HS-5 (cell line): ENCODE measurements around the gene PHF21B.
"Not testable (repeated sequence)": the region's sequence is repeated elsewhere in the genome, so short reads cannot be mapped to it uniquely, and the experiment has no call there.

ENCODE experiments used
- DNase-seq: peaks from one replicate; pipeline ENCODE4 v3.0.0-alpha.2; 2012; ENCODE audit warnings: low read depth

Gene PHF21B

DNA sequence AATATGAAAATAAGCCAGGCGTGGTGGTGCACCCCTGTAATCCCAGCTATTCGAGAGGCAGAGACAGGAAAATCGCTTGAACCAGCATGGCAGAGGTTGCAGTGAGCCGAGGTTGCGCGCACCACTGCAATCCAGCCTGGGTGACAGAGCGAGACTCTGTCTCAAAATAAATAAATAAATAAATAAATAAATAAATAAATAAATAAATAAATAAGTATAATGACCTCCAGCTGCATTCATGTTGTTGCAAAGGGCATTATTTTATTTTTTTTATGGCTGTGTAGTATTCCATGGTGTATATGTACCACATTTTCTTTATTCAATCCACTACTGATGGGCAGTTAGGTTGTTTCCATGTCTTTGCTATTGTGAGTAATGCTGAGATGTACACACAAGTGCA, 48.1 kb downstream of the PHF21B start:
- not testable (repeated sequence) for DNase-seq

DNA sequence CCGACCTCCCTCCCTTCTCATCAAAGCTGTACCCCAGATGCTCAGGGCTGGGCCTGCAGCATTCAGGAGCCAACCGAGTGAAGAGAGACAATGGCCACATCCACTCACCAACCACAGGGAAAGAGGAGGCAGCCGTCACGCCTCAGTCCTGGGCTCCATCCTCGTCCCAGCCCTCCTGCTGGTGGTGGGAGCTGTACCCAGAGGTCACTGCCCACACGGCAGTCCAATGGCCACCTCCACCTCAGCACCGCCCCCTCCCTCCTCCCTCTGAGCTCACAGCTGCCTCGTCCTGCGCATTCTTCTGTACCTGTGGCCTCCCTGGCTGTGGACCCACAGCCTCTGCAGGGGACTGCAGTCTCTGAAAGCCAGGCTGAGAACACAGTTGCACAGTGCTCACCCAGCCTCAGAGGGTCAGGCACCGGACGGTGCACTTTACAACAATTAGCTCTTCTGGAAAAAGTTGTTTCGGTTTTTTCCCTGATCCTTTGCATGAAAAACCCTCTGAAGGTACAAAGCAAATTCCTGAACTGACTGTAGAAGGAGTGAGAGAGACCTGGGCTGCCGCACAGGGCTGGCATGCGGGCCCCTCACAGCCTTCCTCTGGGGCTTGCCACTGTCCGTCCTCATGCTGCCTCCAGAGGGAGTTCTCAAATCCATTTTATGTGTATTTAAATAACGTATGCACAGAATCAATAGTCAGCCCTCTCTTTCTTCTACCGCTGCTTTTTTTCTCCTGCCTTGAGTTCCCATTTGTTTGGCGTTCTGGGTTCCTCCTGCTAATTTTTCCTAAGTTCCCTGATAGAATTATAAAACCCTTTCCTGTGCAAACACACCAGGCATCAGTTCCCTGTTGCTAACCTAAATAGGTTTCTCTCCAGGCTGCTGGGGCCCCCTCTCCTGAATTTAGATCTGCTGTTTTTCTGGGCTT, 52.7 kb downstream of the PHF21B start:
- no peak for DNase-seq

DNA sequence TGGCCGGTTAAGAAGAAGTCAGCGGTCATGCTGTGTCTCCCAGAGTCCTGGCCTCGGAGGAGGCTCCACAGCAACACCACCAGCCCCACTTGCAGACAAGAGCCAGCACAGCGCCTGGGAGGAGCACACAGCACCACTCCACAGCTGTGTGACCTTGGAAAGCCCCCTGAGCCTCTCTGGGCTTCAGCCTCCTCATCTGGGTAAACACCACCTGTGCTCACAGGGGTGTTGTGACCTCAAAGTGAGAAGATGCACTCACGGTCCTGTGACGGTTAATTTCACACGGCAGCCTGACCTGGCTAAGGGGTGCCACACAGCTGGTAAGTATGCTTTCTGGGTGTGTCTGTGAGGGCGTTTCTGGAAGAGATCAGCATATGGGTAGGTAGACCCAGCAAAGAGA, 54.7 kb downstream of the PHF21B start:
- DNase-seq, result no peak

DNA sequence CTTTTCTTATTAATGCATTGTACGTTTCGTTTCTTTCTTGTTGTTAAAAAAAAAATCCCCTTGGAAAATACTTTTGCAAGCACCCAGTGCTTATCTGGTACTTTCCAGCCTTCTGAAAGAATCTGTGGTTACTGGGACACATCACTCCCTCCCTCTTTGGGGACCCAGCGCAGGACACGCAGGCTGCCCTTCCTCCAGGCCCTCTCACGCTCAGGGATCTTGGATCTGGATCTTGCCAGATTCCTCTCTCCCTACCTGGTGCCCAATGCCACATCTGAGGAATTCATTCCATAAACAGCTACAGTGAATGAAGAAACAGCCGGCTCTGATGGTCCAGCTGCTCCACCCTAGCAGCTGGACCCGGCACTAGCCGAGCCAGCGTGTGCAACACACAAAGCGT, 55.7 kb downstream of the PHF21B start:
- DNase-seq, result no peak

DNA sequence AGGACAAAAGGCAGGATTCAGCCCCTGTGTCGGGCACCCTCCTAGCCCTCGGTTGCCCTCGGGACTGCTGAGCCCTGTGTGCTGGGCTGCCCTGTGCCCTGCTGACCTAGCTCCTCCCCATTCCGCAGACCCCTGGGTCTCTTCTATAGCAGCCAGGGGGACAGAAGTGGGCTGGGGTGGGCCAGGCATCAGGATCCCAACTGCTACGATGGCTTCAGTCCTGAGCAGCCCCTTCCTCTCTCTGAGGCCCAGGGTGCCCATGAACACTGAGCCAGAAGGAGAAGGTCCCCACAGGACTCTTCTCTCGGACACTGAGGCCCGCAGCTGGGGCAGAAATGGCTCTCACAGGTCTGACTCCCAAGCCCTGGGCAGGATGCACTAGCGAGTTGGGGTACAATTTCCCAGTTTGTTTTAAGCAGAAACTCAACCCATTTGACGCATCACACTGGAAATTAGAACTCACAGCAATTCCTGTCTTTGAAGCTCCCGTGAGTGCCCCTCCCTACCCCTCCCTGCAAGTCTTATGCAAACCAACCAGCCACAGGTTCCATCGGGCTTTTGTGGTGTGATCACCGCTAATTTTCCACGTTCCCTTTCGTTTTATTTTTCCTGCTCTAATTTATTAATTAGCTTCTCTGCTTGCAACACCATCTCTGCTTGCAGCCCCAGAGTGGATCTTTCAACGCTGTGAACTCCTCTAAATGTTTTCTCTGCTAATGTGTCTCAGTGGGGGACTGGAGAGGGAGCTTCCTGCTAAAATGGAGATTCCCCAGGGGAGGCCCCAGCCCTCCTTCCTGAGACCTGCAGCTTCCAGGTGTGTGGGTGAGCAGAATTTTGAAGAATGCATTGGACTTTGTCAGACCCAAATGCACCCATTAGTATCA, 56.7 kb downstream of the PHF21B start:
- no peak for DNase-seq

DNA sequence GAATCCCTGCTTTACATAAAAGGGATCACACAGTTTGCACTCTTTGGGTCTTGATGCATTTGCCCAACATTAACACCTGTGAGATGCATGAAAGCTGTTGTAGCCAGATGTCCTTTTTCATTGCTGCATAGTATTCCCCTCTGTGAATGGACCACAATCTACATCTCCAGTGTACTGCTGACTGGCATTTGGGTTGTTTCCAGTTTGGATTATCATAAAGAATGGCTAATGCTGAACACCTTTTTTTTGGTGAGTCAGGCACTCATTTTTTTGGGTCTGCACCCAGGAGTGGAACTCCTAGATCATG, 58.3 kb downstream of the PHF21B start:
- DNase-seq, result no peak

DNA sequence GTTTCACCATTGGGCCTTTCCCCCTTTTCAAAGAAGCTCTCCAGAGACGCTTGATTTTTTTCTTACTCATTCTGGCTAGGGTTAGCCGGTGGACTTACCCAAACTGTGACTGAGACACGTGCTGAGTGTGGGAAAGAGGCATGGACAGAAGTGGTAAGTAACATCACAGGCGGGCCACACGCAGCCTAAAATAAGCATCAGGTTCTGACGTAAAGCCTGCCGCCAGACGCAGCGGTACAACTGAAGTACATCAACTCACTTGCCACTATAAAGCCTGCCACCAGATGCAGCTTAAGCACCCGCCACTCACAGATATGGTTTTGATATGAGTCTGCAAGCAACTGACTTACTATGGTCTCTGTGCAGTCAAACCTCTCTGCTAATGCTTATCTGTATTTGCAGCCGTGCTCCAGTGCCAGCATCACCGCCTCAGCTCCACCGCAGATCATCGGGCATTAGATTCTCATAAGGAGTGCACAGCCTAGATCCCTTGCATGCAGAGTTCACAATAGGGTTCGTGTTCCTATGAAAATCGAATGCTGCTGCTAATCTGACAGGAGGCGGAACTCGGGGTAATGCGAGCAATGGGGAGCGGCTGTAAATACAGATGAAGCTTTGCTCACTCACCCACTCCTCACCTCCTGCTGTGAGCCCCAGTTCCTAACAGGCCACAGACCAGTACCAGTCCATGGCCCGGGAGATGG, 58.8 kb downstream of the PHF21B start:
- no peak for DNase-seq

DNA sequence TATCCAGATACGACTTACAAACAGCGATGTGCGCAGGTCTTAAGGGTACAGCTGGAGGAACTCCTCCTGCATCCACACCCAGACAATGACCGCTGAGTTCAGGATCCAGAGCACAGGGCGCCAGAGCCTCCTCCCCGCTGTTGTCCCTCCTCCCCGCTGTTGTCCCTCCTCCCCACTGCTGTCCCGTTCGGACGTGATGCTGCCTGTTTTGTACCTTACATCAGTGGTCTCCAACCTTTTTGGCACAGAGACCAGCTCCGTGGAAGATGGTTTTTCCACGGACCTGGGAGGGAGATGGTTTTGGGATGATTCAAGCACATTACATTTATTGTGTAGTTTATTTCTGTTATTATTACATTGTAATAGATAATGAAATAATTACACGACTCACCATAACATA, 62.0 kb downstream of the PHF21B start:
- no peak for DNase-seq

DNA sequence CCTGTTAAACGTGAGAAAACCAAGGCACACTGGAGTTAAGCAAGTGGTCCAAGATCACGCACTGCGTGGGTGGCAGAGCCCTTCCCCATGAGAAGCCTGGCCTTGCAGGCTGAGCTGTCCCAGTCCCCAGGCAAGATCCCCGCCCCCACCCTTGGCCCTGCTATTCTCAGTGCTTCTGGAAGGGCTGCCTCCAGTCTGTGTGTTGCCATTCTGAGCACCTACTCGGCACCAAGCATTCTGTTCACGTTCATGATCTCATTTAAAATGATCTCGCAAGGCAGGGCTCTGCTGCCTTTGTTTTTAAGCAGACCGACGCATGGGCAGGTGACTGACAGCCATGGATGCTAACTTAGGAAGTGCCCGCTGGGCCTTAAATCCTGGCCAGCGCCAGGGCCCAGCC, 62.8 kb downstream of the PHF21B start:
- no peak for DNase-seq

DNA sequence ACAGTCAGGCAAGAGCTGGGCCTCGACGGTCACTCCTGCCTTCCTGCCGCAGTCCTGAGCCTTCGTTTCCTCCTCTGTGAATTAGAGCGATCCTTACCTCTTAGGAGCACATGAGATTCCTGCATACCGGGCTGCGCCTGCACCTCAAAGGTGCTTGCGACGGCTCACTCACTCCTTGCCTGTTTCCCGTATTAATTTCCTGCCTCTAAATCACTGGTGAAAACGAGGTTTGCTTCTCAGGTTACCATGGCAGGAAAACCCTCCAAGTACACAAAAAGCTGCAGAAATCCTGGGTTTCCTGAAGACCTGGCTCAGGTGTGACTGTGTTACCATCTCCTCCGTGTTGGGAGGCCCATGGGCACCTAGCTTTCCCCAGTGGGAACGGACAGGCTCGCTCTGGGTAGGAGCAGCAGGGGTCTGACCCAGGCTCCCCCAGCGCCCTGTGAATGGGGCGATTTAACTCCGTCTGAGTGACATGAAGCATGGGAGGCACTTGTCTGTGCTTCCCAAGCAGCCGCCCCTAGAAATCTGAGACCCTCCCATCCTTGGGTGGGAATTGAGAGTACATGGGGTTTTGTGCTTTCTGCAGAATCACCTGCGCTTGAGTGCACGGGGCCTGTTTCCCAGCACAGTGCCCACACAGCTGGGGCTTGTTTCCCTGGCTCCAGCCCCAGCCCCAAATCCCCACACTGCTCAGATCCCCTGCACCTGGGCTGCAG, 64.8 kb downstream of the PHF21B start:
- no peak for DNase-seq

DNA sequence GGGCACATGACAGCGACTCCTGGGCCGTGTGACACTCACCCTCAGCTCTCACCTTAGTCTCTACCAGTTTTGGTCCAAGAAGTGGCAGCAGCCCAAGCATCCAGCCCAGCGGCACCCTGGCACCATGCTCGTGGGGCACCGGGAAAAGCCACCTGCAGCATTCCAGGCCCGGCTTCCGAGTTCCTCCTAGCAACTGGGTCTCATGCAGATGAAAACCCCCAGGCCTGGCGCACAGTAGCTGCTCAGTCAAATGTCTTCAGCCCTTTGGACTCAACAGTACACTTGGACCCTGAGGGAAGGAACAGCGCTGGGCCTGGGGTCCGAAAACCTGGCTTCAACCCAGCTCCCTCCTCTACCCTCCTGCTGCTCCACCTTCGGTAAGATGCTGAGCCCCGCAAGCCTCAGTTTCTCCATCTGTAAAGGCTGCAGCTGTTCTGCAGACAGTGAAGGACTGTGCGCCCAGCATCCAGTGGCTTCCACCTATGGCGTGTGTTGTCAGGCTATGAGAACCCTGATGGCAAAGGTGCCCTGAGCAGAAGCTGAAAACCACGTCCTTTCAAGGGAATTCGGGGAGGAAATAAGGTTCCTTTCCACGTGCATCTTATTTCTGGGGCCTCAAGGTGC, 66.0 kb downstream of the PHF21B start:
- no peak for DNase-seq

DNA sequence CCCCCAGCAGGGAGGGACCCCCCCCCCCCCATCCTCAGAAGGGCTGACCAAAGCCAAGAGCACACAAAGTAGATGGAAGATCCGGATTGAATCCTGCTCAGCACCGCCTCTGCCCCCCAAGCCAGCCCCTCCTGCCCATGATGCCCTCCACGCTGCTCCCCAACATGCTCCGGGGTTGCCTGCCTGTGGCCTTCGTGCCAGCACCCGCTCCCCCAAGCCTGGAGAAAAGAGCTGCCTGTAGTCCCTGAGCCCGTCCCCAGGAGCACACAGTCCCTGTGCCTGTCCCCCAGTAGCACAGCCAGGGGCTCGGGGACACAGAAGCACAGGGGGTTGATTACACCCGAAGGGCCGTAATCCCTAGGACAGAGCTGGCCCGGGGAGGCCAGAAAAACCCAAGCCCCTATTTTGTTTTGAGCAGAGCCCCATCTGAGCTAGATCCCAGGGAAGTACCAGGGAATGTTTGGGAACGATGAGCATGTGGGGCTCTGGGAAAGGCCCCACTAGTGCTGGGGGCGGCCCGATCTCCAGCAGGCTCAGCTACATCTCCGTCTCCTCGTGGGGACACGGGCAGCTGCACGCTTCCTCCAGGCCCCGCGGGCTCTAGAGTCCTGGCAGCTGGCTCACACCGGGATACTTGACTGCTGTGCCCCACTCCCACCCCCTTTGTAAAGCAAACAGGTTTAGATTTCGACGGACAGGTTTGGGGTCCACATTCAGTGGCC, 66.7 kb downstream of the PHF21B start:
- no peak for DNase-seq

DNA sequence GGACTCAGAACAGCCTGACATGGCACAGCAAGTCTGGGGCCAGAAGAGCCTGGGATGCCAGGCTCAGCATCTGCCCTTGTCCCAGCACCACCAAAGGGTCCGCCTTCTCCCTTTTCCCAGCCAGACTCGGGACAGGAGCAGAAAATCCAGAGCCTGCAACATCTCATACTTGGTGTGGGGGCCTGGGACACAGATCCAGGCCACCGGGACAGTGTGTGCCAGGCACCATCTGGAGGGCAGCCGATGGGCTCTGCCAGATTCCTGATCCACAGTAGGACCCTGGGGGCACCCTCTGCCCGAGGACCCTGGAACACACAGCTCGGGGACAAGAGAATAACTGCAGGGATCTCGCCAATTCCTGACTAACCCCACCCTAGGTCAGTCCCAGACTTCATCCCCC, 67.7 kb downstream of the PHF21B start:
- DNase-seq, result no peak

DNA sequence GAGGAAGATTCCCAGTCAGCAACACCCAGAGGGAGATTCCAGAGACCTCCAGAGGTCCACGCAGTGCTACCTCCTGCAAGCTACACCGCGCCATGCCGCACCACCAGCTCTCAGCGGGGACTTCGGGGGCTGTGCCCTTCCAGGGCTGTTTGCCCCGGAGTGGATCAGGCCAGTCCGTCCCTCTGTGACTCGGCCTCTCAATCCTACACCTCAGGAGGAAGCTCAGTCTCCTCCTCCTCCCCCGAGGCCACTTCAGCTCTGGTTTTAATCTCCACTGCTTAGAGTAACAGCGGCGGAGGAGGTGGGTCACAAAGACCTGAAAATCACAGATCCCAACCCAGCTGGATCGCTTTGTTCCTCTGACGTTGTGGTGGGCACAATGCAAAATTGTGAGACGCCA, 68.6 kb downstream of the PHF21B start:
- no peak for DNase-seq

DNA sequence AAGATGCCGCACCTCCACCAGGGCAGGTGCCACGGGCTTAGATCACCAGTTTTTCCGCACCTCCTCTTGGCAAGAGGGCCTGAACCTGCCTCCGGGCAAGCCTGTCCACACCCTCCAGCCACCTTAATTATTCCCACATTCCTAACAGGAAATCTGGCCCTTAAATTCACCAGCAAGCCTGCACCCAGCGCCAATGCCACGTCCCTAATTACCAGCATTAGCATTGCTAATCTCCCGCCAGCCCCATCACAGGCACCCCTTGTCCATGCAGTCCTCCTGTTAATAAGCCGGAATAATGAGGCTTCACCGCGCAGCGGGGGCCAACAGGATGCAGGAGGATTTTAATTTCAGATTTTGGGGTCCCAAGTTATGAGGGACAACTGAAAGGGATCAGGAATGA, 69.7 kb downstream of the PHF21B start:
- no peak for DNase-seq

DNA sequence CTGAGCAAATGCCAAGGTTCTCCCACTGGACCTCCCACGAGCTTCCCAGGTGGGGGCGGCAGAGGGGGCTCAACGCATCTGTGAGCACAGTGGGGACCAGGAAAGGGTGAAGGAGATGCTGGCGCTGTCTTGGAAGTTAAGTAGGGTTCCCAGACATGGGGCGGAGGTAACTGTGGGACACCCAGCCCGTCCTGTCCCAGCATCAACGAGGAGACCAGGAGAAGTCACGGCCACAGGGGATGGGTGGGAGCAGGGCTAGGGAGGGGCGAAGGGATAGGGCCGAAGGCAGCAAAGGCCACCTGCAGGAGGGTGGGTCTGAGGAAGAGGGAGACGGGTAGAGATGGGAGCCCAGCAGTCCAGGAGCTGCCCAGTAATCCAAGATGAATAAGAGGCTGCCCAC, 70.4 kb downstream of the PHF21B start:
- no peak for DNase-seq

DNA sequence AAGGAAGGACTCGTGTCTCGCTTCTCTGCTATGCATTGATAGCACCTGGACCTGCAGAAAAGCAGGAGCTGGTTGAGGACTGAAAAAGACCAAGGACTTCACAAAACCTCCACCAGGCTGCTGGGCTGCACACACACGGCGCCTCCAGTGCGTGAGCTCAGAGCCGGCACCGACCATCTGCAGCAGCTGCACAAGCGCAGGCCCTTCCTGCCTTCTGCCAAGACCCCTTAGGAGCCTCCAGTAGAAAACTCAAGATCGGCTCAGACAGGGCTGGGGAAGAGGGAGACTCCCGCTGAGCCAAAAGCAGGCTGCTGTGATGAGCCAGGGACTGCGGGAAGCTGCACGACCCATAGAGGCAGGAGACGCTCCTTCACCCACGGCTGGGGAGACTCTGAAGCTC, 70.9 kb downstream of the PHF21B start:
- DNase-seq, result no peak

DNA sequence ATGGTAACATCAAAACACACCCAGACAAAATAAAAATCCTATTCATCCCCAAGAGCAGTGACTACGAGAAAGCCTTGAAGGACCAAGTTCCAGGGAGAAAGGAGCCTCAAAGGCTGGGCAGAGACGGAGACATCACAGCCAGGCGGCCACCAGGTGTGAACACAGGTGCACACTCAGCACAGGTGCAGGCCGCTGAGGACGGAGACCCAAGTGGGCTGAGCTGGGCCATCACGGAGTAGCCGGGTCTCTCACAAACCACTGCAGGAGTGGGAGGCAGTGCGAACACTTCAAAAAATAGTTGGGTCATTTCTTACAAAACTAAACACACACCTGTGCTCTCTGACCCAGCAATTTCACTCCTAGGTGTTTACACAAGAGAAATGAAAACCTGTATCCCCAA, 72.6 kb downstream of the PHF21B start:
- DNase-seq, result no peak

DNA sequence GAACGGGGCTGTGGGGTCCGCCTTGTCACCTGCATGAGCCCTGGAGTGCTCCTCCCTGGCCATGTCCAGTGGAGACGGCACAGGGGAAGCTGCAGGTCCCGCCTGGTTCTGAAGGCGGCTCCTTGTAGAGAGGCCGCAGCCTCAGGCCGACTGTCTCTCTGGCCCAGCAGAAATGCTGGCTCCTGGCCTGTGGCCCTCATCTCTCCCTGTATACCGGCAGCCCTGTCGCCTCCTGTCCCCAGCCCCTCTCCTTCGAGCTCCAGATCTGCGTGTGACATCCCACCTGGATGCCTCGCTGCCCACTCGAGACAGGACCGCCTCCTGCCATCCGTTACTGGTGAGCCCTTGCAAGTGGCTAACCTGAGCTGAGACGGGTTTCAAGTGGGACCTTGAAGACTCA, 73.6 kb downstream of the PHF21B start:
- DNase-seq, result no peak

DNA sequence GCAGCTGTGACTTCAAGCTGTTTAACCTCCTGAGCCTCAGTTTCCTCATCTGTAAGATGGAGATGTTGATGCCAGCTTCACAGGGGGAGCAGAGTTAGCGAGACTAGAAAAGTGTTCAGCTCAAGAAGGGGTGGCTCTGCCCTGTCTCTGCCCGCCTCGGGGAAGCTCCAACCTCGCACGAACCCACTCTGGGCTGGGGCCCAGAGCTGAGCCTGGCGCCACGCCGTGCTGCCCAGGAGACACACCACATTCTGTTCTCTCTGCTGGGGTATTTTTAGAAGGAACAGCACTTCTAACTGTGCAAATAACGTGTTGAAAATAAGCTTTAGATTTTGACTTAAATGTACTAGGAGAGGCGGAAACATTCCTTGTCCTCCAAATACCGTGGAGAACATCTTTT, 74.1 kb downstream of the PHF21B start:
- DNase-seq, result no peak

DNA sequence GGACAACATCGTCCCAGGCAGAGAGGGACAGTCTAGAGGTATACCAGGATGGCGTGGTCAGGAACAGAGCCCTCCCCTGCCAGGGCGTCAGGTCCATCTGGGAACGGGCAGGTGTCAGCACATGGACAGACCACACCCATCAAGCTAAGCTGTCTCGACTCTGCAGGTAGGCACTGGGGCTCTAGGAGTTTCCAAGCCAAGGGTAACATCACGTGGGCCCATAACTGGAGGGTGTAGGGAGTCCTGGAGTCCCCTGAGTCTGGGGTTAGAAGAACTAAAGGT, 75.4 kb downstream of the PHF21B start:
- DNase-seq, result no peak
